ENCODE results near the gene GPR3.

GPR3 gene

GRCh38 chr1:27392096-27392777 lies at the start of gene GPR3:
Gene GPR3, plus strand, starts transcription at chr1:27392622. Its CDS starts 1,177 bp downstream, at chr1:27393799.
- peak; percentile 90 for DNase-seq (ENCODE audit: low spot score)

- peak; percentile 38 for DNase-seq (ENCODE audit: low spot score)
These were observed 49.4 kb upstream of the GPR3 start for GRCh38 chr1:27342778-27343638.

GRCh38 chr1:27343639-27344025 lies 48.8 kb upstream of the GPR3 start:
- DNase-seq (ENCODE audit: low spot score), result no peak

GRCh38 chr1:27345272-27345671 lies 47.1 kb upstream of the GPR3 start:
- no peak for DNase-seq (ENCODE audit: low spot score)

GRCh38 chr1:27346357-27346756 lies 46.1 kb upstream of the GPR3 start:
- DNase-seq (ENCODE audit: low spot score), result no peak

GRCh38 chr1:27346991-27347624 lies 45.3 kb upstream of the GPR3 start:
- DNase-seq (ENCODE audit: low spot score), result no peak

GRCh38 chr1:27348861-27349783 lies 43.3 kb upstream of the GPR3 start:
- DNase-seq (ENCODE audit: low spot score), result no peak

GRCh38 chr1:27349784-27350662 lies 42.4 kb upstream of the GPR3 start:
- DNase-seq (ENCODE audit: low spot score), result peak; percentile 31

GRCh38 chr1:27350663-27351540 lies 41.5 kb upstream of the GPR3 start:
- no peak for DNase-seq (ENCODE audit: low spot score)

GRCh38 chr1:27351541-27352107 lies 40.8 kb upstream of the GPR3 start:
- no peak for DNase-seq (ENCODE audit: low spot score)

GRCh38 chr1:27353166-27353565 lies 39.3 kb upstream of the GPR3 start:
- no peak for DNase-seq (ENCODE audit: low spot score)

- no peak for DNase-seq (ENCODE audit: low spot score)
These were observed 38.8 kb upstream of the GPR3 start for GRCh38 chr1:27353629-27354028.

- no peak for DNase-seq (ENCODE audit: low spot score)
These were observed 36.7 kb upstream of the GPR3 start for GRCh38 chr1:27355683-27356082.

- no peak for DNase-seq (ENCODE audit: low spot score)
These were observed 36.2 kb upstream of the GPR3 start for GRCh38 chr1:27356277-27356618.

- no peak for DNase-seq (ENCODE audit: low spot score)
These were observed 35.7 kb upstream of the GPR3 start for GRCh38 chr1:27356619-27357280.

GRCh38 chr1:27357281-27358037 lies 35.0 kb upstream of the GPR3 start:
- DNase-seq (ENCODE audit: low spot score), result peak; percentile 70

- DNase-seq (ENCODE audit: low spot score), result no peak
These were observed 34.1 kb upstream of the GPR3 start for GRCh38 chr1:27358038-27358927.

Measured in Ammon's horn (tissue), 1 donor.